GM21576 (cell line): ENCODE measurements around the gene PLXNA4.

Experiments
- ATAC-seq: cut with Tn5 transposase; IDR thresholded peaks from one replicate; pipeline ENCODE4 v1.9.1; 2021; ENCODE audit warnings: mild to moderate bottlenecking, moderate library complexity; ENCODE audit not compliant: unreplicated experiment

The PLXNA4 gene

DNA sequence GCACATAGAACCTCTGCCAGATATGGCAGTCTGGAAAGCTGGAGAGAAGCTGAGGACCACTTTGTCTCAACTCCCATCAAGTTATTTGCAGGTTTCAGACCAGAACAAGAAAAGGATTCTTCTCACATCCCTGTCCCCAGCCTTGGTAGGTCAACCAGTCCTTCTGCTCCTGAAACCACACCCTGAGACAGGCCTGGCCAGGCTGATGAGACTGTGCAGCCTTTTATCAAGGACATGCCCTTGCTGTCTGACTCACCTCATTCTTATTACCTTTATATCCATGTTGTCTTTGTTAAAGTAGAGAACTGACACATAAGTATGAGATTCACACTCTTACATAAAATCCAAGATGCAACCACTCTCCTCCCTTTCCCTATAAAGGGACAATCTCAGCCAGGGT is 354.9 kb downstream of the PLXNA4 start:
- no peak for ATAC-seq

DNA sequence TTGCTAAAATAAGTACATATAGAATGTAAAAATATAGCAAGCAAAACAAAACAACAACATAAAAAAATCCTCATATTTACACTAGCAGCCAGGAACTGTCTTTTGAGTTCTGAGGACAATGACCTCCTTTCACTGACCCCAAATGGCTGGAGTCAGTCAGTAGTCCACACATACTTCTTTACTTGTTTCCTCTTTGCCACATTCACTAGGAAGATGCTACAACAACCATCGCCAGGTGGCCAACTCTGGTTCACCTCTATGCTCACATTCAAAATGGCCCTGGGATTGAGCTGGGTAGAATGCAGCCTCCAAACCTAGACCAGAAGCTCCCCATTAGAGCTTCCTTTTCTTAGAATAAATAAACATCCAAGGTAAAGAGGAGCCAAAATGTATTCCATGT is 356.2 kb downstream of the PLXNA4 start:
- ATAC-seq = no peak

DNA sequence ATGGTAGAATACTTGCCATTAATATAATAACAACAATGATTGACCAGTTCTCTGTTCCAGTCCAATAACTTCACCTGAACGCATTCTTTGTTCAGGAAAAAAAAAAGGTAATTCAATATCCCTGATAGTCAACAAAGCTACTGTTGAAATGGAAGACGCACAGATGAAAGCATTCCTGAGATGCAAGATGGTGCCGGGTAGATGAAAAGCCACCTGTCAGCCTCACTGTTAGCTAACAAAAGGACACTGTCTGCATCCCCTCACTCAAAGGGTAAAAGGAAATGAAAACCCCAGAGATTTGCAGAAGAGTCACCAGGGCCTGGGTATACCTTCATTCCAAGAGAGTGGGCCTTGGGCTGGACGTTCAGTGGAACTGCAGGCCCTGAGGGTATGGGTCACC is 357.4 kb downstream of the PLXNA4 start:
- ATAC-seq = no peak

DNA sequence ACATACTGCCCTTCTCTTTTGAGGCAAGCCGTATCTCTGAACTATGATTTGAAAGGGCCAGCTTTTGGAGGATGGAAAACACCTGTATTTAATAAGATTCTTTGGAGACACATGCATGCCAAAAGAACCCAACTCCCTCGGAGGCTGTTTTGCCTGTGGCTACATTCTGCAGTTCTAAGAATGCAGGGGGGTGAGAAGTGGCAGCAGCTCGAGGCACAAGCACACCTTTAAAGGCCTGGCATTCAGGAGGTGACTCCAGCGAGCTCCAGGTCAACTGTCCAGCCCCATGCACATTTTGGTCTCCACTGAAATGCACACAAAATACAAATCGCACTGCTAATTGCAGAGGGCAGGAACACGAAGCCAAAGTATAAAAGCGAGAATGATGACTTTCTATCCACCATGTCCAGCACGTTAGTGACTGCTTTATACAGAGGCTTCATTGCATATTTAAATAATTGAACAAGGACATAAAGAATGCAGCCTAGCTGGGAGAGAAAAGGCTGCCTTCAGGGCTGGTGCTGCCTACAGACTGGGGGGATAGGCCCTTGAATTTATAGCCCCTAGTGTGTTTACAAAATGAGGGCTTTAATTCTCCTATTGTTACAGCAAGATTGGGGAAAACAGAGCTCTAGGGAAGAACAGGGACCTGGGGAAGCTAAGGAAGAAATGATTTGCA is 359.3 kb downstream of the PLXNA4 start:
- no peak for ATAC-seq

DNA sequence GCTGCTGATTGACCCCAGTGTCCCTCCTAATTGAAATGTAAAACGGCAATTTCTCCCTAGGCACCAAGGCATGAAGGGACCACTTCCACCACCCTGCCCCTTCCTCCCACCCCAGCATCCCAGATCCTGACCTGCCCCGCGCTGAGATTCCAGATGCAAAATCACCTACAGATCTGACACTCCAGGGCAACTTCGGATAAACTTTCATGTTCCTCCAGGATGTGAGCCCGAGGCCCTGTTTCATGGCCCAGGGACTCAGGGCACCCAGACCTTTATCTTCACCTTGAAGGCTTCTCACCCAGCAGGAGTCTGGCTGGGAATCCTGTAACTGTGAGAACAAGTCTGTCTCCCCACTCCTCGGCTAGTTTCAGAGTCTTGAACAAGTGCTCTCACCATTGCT is 361.8 kb downstream of the PLXNA4 start:
- ATAC-seq = no peak

DNA sequence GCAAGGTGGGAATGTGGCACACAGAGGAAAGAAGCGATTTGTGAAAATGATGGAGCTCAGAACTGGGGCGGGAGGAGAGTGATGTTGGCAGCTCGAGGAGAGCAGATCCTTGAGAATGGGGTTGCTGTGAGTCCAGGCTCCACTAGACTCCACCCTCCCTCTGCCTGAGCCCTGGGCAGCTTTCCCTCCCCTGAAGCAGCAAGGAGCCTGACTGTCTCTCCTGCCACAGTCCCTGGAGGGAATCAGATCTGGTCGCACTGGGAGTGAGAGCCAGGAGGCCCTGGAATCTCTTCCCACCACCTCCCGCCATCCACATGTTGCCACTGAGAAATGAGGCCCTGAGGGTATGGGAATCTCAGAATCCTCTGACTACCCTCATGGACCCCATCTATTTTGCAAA is 362.7 kb downstream of the PLXNA4 start:
- no peak for ATAC-seq

DNA sequence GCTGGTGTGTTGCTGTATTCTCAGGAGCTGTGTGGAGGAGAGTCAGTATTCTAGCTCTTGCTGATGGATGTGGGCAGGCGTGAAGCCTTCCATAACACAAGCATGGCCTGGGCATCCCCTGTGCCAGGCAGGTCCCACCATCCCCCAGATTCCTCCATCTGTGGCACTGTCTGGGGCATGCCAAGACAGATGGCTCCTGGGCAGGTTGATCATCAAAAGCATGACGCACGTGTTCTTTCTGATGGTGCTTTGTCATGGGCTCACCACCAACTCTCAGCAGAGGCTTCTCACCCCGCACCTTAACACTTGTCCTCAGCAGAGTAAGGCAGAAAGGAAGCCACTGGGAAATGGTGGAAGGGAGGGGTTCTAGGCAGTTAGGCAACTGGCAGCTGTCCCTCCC is 364.3 kb downstream of the PLXNA4 start:
- no peak for ATAC-seq

DNA sequence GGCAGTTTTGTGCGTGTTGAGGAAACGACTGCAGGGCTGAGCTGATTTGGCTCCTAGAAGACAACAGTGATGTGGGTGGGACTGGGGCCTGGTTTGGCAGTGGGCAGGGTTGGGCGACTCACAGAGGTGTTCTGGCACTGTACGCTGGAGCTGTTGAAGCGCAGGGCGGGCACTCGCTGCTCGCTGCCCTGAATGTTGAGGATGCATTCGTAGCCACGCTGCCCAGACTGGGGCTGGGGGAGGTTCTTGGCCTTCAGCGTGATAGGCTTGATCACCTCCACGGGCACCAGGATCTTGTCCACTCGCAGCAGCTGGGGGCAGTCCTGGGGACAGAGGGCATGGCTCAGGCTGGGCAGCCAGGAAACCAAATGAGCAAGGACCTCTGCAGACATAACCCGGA is 365.4 kb downstream of the PLXNA4 start:
- ATAC-seq = no peak

DNA sequence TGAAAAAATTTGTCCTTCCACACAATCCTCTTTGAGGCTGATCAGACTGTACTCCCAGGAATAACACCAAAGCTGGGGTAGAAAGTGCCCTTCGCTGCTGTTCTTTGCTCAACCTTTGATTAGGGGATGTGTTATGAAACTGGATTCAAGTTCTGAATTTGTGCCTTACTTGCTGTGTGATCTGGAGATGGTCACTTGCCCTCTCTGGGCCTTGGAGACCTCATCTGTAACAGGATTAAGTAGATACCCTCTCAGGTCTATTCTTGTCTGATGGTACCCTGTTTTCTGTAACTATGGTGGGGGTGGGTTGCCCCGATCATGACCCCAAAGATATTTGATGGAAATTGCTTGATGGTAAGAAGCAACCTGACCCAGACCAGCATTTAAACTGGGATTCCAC is 368.5 kb downstream of the PLXNA4 start:
- no peak for ATAC-seq

DNA sequence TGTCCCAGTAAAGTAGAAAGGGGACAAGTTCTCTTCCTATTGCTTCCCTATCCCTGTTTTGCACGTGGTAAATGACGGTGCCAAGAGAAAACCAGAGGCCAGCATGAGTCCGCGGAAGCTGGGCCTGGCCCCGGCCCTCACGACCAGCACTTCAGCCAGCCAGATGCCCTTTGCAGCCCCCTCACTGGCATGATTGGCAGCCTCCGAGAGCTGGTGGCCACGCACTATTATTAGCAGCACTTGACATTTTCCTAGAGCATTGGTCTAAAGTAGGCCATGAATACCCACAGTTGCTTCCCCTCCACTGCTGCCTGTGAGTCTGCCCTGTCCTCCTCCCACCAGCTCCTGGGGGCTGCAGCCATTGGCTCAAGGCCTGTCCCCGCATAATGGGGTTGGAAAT is 369.1 kb downstream of the PLXNA4 start:
- no peak for ATAC-seq

DNA sequence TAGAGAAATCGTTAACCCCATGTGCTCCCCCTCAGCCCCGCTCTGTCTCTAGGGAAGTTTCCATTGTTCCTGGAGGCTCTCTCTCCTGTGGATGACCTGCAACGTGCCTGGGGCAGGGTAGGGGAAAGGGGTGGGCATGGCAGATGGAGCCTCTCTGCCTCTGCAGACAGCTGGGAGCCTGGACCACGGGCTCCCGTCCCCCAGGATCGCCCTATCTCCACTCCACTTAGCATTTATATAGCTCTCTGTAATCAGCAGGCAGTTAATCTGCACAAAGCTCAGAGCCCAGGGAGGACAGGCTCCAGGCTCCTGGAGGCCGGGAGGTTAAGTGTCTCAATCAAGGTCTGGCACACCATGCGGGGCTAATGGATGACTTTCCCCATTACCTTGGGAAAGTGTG is 369.7 kb downstream of the PLXNA4 start:
- no peak for ATAC-seq

DNA sequence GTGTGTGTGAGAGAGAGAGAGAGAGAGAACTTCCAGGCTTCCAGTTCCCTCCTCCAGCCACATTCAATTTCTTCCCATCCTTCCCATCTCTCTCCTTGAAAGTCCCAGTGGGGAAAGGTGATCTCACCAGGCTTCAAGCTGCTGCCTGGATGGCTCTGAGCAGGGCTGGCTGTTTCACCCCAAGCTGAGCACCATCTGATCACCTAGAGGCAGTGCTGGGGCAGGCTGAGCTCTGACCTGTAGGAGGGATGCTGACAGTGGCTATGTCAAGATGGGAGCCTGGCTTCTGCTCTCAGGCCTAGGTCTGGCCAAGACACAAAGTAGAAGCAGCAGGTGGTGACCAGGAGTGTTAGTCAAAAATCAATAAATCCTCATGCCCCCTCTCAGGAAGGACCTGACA is 370.8 kb downstream of the PLXNA4 start:
- no peak for ATAC-seq

DNA sequence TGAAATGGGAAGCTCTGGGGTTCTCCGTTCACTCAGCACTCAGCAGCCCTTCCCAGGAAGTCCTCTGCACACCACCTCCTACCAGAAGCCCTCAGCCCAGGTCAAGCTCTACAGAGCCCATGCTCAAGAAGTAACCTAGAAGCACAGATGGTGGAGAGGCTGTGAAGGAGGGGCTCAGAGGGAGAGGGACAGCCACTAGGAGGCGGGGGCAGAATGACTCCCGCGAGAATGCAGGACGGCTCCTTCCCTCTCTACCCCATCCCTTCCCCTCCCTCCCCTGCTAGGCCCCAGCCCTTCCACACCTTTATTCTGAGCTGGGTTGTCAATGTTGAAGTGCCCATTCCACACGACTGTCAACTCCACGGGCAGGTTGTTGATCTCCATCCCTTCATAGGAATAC is 373.2 kb downstream of the PLXNA4 start:
- ATAC-seq = no peak

DNA sequence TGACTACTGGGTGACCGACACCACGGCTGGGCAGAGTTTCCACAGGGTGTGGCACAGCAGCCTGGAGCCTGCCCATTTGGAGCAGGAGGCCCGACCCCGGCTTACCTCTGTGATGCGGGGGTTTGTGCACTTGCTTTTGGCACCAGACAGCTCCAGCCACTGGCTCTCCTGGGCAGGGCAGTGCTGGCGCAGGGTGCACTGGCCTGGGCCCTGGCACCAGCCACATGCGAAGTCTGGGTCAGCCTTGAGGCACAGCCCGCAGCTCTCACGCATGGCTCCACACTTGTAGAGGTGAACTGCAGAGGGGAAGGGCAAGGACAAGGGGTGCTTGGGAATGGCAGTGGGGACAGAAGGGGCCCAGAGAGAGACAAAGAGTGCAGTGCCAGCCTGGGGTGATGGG is 373.7 kb downstream of the PLXNA4 start:
- ATAC-seq = no peak

DNA sequence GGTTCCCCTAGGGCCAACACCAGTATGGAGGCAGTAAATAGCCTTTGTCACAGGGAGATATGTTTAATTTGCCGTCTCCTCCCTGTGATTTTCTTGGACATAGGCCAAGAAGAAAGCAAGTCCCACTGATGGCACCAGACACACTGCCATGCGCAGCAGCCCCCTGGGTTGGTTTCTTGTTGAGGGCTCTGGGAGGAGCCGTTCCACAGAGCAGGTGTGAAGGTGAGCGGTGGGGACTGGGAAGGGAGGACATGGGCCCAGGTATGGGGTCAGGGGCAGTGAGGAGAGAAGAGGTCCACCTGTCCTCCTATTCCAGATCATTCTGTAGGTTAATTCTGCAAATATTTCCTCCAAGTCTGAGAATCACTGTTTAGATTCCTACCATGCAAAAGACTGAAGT is 376.1 kb downstream of the PLXNA4 start:
- ATAC-seq = no peak

DNA sequence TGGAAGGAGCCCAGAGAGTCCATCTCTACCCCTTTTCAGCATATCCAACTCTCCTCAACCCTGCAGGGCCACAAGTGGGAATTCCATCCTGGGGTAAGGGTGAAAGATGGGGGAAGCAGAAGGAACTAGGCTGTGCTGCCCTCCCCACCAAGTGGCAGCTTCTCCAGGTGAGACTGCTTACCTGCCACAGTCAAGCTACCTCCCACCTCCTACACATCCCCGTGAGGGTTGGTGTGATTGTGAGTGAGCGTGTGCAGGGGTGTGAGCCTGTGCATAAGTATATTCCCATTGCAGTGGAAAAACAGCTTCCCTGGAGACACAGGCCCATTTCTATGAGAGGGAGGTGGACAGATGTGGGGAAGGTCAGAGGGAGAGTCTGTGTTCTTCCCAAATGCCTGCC is 376.6 kb downstream of the PLXNA4 start:
- no peak for ATAC-seq

DNA sequence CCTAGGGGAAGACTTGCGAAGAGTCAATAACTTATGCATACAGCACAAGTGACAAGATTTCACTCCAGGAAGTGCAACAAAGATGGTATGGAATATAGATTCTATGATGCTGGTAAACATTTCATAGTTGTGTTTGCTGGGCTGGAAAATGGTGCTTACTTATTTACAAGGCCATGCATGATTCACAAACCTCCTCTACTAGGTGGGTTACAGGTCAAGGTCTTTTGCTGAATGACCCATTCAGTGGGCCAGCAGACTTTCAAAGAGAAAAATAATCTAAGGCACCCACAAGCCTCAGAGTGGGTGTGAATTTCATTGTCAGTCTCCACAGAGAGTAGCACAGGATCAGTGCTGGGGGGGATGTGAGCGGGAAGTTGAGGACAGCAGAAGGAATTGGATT is 378.5 kb downstream of the PLXNA4 start:
- no peak for ATAC-seq

DNA sequence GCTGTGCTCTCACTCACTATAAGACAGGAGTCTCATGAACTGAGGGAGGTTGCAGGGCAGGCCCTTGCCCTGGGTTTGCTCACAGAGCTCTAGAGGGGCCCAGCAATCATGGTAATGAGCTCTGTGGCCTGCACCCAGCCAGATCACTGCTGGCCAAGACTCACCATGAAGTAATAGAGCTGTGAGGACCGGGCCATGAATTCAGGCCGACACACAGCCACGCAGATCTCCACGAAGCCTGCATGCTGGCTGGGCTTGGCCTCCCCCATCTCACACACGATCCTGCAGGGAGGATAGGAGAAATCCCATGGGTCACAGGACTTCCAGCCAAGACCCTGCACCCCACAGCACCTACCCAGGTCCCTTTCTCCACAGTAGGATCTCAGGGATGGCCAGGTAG is 382.4 kb downstream of the PLXNA4 start:
- ATAC-seq = no peak

DNA sequence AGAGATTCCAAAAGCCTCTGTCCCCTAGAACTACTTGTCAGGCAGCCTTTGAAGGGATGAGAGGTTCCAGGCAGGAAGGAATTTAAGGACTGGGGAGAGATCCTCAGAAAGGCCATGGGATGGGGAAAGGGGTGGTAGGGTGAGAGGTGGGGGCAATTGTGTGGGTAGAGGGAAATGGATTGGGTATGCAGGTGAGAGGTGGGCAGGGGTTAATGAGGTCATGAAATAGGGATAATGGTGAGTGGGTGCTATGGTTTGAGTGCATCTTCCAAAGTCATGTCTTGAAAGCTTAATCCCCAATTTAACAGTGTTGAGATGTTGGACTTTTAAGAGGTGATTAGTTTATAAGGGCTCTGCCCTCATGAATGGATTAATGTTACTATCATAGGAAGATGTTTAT is 383.5 kb downstream of the PLXNA4 start:
- no peak for ATAC-seq

DNA sequence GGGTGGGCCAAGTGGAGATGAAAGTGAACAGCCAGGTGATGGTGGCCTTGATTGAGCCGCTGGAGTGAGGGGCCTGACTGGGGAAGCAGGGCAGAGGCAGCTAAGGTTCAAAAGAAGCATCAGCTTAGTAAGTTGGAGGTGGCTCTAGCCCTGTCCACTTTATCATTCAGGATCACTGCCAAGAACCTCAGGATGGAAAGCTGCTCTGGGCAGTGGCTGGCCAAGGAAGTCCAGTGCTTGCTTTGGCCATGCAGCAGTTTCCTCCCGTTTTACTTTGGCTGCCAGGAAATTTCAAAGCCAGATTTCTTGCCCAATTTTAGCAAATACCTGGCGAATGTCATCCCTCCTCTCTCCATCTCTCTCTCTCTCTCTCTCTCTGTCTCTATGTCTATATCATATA is 384.9 kb downstream of the PLXNA4 start:
- ATAC-seq = no peak

DNA sequence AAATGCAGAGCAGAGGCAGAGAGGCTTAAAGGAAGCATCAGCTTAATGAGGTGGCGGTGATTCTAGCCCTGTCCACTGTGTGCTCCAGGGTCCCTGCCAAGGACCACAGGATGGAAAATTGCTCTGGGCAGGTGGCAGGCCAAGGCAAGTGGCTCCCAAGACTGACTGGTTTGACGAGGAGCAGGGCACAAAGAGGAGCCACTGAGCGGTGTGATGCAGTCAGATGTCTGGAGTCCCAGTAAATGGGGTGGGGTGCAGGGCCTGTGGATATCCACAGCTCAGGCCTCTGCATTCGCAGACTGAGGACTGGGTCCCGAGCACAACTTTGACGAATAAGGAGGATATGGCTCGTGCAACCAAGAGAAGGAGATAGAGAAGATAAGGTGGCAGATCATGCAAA is 385.6 kb downstream of the PLXNA4 start:
- ATAC-seq = no peak

DNA sequence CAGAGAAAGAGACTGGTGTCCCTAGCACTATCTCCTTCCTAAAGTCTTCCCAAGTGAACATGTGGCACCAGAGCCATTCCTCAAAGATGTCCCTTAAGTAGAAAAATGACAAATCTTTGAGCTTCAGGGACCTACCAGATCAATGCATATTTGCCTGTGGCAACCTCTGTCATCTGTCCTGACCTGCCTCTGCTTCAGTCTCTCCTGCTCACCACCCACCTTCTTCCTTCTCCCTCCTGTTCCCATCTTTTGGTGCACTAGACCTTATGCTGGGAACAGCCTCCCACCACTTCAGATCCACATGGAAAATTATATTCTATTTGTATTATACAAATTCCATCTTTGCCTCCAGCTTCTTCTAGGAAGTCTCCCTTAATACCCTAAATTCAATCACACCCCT is 386.4 kb downstream of the PLXNA4 start:
- ATAC-seq = no peak
